ENCODE results near the gene PCSK5. TPM values are rescaled to one million over a fixed set of nuclear protein-coding genes. Genes with fewer than 3 reads are reported as not detected.

Gene PCSK5
- total and polyA plus RNA-seq, 2 of the 8 experiments (the other 6 are each of a cell fraction or from before 2014, with no cell fraction given) = 5.5 to 10.7 TPM

DNA sequence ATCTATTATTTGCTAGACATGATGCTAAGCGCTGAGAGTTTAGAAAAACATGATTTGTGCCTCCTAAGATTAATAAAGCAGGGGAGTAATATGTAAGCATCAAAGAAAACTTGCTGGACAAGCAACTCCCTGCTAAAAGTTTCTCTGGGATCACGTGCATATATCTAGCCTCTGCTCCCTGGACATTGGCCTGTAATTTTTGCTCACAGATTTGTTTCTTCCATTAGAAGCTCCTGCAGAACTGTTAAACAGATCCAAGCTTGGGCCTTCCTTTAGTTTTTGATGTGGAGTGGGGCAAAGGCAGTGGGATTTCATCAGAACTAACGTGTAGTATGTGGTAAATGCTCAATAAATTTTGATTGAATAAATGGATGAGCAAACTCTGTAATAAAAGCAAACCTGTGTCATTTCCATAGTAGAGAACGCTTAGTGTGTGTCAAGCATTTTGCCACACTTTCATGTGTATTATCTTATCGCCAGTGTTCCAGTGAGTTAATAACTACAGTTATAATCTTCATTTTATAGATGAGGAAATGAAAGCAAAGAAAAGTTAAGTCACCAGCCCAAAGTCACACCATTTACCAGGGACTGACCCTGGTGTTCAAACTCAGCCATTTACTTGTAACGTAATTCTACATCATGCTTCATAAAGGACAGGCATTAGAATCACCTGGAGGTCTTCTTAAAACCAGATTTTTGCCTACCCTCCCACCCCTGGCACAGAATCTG is 100.3 kb downstream of the PCSK5 start (continued):
- TF ChIP-seq, protein P1, sequence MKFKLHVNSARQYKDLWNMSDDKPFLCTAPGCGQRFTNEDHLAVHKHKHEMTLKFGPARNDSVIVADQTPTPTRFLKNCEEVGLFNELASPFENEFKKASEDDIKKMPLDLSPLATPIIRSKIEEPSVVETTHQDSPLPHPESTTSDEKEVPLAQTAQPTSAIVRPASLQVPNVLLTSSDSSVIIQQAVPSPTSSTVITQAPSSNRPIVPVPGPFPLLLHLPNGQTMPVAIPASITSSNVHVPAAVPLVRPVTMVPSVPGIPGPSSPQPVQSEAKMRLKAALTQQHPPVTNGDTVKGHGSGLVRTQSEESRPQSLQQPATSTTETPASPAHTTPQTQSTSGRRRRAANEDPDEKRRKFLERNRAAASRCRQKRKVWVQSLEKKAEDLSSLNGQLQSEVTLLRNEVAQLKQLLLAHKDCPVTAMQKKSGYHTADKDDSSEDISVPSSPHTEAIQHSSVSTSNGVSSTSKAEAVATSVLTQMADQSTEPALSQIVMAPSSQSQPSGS (IDR thresholded peaks at IDR 0.05; ENCODE audit: low read length) = no peak
- no peak for TF ChIP-seq SP4 (IDR thresholded peaks at IDR 0.05; ENCODE audit: low read length)
